HEK293T (cell line): ENCODE data around the gene F2R.
"Not testable (repeated sequence)": the region's sequence is repeated elsewhere in the genome, so short reads cannot be mapped to it uniquely, and the experiment has no call there.

Experiments
- CTCF ChIA-PET: fragments of 350-600 bp; formaldehyde crosslinking; extraction: SDS; loops from one replicate; lab custom pipeline; 2021; ENCODE audit warnings: antibody characterized with exemption, inconsistent platforms; lab: Yijun Ruan, JAX
- POLR2A ChIA-PET: fragments of 350-600 bp; formaldehyde crosslinking; extraction: SDS; loops from one replicate; lab custom pipeline; 2020; ENCODE audit warnings: antibody characterized with exemption, inconsistent platforms; lab: Yijun Ruan, JAX
- DNase-seq: peaks from one replicate; pipeline ENCODE4 v3.0.0; 2012; ENCODE audit warnings: mixed read lengths; ENCODE audit errors: extremely low spot score
- ARNT ChIP-seq: fragments of 450-650 bp; IDR thresholded peaks from 2 replicates; pipeline ENCODE4 v1.6.1; 2017; ENCODE audit warnings: mild to moderate bottlenecking
- BHLHE40 ChIP-seq: fragments of 450-650 bp; IDR thresholded peaks from 2 replicates; pipeline ENCODE4 v1.6.1; 2016; ENCODE audit warnings: mild to moderate bottlenecking, moderate library complexity, borderline replicate concordance
- CTBP1 ChIP-seq: fragments of 450-650 bp; IDR thresholded peaks from 2 replicates; pipeline ENCODE4 v1.6.1; 2016; ENCODE audit warnings: borderline replicate concordance
- ELF4 ChIP-seq: fragments of 450-650 bp; IDR thresholded peaks from 2 replicates; pipeline ENCODE4 v1.6.1; 2017; ENCODE audit warnings: antibody characterized with exemption
- FOXA1 ChIP-seq: fragments of 450-650 bp; IDR thresholded peaks from 2 replicates; pipeline ENCODE4 v1.6.1; 2016; ENCODE audit warnings: mild to moderate bottlenecking
- FOXK2 ChIP-seq: fragments of 450-650 bp; IDR thresholded peaks from 2 replicates; pipeline ENCODE4 v1.6.1; 2016; ENCODE audit warnings: mild to moderate bottlenecking
- FOXM1 ChIP-seq: fragments of 450-650 bp; IDR thresholded peaks from 2 replicates; pipeline ENCODE4 v1.6.1; 2017; ENCODE audit warnings: mild to moderate bottlenecking, borderline replicate concordance
- HDGF ChIP-seq: fragments of 450-650 bp; IDR thresholded peaks from 2 replicates; pipeline ENCODE4 v1.6.1; 2017; ENCODE audit warnings: antibody characterized with exemption, borderline replicate concordance
- L3MBTL2 ChIP-seq: fragments of 450-650 bp; conservative IDR thresholded peaks from 2 replicates; pipeline ENCODE4 v1.6.1; 2016; ENCODE audit warnings: mild to moderate bottlenecking
- LEF1 ChIP-seq: fragments of 450-650 bp; IDR thresholded peaks from 2 replicates; pipeline ENCODE4 v1.6.1; 2017; ENCODE audit warnings: mild to moderate bottlenecking, borderline replicate concordance
- NFRKB ChIP-seq: fragments of 450-650 bp; IDR thresholded peaks from 2 replicates; pipeline ENCODE4 v1.6.1; 2016; ENCODE audit warnings: mild to moderate bottlenecking, moderate library complexity
- SP1 ChIP-seq: fragments of 450-650 bp; IDR thresholded peaks from 2 replicates; pipeline ENCODE4 v1.6.1; 2017
- SUZ12 ChIP-seq: fragments of 450-650 bp; IDR thresholded peaks from 2 replicates; pipeline ENCODE4 v1.6.1; 2016; ENCODE audit warnings: mild to moderate bottlenecking
- TARDBP ChIP-seq: fragments of 450-650 bp; IDR thresholded peaks from 2 replicates; pipeline ENCODE4 v1.6.1; 2016
- ZNF384 ChIP-seq: fragments of 450-650 bp; IDR thresholded peaks from 2 replicates; pipeline ENCODE4 v1.6.1; 2016
- TF ChIP-seq, protein P1 (sequence below): fragments of 450-650 bp; IDR thresholded peaks from 2 replicates; pipeline ENCODE4 v1.6.1; 2016

Gene F2R

DNA sequence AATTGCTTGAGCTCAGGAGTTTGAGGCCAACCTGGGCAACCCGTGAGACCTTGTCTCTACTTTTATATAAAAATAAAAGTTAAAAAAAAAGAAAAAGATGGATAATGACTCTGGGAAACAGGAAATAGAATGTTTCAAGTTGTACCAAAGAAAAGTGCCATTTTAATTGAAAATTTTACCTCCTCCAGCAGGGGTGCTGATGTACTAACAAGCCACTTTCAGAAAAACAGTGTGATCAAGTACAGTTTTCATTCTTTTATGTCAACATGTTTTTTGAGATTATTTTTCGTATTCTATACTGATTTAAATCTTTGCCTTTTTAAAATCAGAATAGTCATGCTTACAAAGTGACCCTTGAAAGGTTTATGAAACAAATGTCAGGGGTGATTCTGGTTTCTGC lies 30.8 kb downstream of the F2R start:
- TF ChIP-seq L3MBTL2 (no peak), FOXM1 (no peak), HDGF (no peak), BHLHE40 (no peak), NFRKB (no peak), ZNF384 (no peak), ARNT (no peak), CTBP1 (no peak), LEF1 (no peak), SP1 (no peak), FOXK2 (no peak), SUZ12 (no peak)
- ChIA-PET POLR2A (no interaction called here), CTCF (no interaction called here)
- DNase-seq, result no peak

DNA sequence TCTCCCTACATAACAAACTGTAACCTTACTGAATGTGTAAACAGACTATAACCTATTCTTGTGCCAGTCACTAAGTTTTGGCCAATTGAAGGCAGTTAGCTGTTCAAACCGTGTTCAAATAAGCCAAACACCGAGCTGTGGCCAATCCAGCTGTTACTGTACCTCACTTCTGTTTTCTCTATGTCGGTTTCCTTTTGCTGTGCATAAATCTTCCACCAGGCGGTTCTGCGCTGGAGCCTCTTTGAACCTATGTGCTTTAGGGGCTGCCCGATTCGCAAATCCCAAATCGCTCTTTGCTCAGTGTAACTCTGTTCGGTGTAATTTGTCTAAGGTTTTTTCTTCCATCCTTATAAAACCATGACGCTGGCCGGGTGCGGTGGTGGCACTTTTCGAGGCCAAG lies 31.8 kb downstream of the F2R start:
- TF ChIP-seq CTBP1 (no peak), TARDBP (no peak), L3MBTL2 (no peak), ZNF384 (no peak), HDGF (no peak), LEF1 (no peak), SP1 (no peak), ARNT (no peak), FOXA1 (no peak), FOXK2 (no peak), BHLHE40 (no peak), ELF4 (no peak), NFRKB (no peak), FOXM1 (no peak), SUZ12 (no peak)
- TF ChIP-seq, protein P1, sequence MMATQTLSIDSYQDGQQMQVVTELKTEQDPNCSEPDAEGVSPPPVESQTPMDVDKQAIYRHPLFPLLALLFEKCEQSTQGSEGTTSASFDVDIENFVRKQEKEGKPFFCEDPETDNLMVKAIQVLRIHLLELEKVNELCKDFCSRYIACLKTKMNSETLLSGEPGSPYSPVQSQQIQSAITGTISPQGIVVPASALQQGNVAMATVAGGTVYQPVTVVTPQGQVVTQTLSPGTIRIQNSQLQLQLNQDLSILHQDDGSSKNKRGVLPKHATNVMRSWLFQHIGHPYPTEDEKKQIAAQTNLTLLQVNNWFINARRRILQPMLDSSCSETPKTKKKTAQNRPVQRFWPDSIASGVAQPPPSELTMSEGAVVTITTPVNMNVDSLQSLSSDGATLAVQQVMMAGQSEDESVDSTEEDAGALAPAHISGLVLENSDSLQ, result no peak
- ChIA-PET POLR2A (no interaction called here), CTCF (no interaction called here)

DNA sequence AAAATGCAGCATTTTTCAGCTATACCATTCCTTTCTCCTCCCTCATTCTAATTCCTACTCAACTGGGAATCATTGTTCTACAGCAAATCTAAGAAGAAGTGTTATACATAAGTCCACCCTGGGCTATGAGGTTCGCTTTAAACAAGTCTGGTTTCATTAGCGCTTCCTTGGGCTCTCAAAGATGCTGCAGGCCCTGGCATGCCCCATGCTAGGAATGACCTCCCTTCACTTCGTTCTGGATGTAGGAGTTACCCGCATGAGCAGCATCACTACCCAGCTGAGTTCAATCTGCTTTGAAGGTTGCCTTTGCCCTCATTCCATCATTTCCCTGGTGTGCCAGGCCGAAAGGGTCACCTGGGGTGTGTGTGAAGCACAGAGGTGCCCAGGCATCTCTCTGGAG lies 35.4 kb downstream of the F2R start:
- no peak for TF ChIP-seq ELF4
- DNase-seq, result no peak
- CTCF ChIA-PET, result interaction anchor here (0.8 kb wide), 1 partner anchor 23 kb away, joined by 3 read pairs; no protein-coding TSS in a partner anchor
- POLR2A ChIA-PET, result no interaction called here

More for the DNA sequence above, 31.8 kb downstream of the F2R start:
- DNase-seq, result no peak

DNA sequence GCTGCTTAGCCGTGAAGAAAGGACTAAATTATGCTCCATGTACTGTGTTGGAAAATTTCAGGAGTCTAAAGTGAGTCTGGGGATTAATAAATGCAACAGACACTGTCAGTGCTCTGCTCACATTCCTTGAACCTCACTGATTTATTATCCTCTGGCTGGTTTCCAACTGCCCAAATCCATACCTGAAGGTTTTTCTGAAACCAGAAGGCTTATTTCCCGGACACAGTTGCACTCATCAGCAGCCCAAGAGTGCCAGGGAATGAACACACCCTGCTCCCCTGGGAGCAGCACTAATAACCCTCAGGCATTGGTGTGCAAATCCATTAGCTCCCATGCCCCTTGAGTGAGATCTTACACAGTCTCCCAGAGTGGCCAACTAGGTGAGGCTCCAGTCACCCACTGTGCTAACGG lies 38.7 kb downstream of the F2R start:
- TF ChIP-seq ZNF384 (no peak), FOXK2 (no peak), SP1 (no peak), TARDBP (no peak), BHLHE40 (no peak), FOXA1 (no peak), FOXM1 (no peak), LEF1 (no peak), SUZ12 (no peak), ARNT (no peak), NFRKB (no peak), CTBP1 (no peak), HDGF (no peak), L3MBTL2 (no peak), ELF4 (no peak)
- TF ChIP-seq, protein P1, result no peak; the same call in 1 of the 2 replicates
- POLR2A ChIA-PET, result interaction anchor here (0.7 kb wide), 1 partner anchor 276 kb away, joined by 3 read pairs; the partner anchor contains the start of gene AGGF1
- CTCF ChIA-PET, result no interaction called here
- DNase-seq, result no peak

DNA sequence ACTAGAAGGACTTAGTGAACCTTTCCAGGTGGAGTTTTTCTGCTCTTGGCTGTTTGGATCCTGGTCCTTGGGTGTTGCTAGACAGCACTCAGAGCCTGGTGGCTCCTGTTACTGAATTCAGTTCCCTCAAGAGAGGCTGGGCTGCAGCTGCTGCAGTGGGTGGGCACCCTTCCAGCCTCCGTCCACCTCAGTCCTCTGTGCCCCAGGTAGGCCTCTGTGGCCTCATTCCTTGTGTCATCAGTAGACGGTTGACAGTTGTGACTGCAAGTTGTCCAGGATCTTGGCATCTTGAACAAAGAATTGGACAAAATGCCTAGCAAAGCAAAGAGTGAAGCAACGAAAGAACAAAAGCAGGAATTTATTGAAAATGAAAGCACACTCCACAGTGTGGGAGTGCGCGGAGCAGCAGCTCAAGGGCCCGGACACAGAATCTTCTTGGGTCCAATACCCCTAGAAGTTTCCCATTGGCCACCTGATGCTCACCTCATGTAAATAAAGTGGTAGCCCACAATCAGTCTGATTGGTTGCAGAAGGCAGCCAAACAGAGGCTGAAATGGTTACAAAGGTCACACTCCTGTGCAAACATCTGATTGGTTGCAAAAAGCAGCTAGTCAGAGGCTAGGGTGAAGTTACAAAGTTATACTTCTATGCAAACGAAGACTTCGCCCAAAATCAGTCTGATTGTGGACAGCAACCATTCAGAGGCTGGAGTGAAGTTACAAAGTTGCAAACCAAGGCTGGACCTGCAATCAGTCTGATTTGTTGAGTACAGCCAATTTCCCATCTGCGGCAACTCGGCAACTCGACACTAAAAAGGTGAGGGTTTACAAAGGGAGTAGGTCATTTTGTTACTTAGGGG lies 40.1 kb downstream of the F2R start:
- TF ChIP-seq ZNF384 (no peak), CTBP1 (no peak), TARDBP (no peak), ELF4 (no peak), FOXA1 (no peak), LEF1 (no peak)
- TF ChIP-seq, protein P1, result no peak
- no peak for DNase-seq
- ChIA-PET POLR2A (no interaction called here), CTCF (interaction anchor here (0.6 to 1.2 kb wide), 4 partner anchors 18 to 26 kb away, joined by 3 read pairs; no protein-coding TSS in a partner anchor)

DNA sequence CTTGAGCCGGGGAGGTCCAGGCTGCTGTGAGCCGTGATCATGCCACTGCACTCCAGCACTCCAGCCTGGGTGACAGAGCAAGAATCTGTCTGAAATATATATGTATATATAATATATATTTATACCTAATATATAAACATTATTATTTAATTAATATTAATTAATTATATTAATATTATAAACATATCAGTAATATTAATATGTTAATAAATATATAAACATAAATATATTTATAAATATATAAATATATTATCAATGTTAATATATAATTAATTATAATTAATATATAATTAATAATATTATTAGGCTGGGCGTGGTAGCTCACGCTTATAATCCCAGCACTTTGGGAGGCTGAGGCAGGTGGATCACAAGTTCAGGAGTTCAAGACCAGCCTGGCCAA lies 41.1 kb downstream of the F2R start:
- POLR2A ChIA-PET, result no interaction called here
- DNase-seq, result no peak
- TF ChIP-seq FOXA1 (no peak), NFRKB (no peak), L3MBTL2 (no peak), FOXK2 (no peak), ARNT (no peak), SP1 (no peak), LEF1 (no peak), FOXM1 (no peak)
- TF ChIP-seq, protein P1, result no peak
- CTCF ChIA-PET, result interaction anchor here (1.2 kb wide), 1 partner anchor 17 kb away, joined by 3 read pairs; no protein-coding TSS in a partner anchor

DNA sequence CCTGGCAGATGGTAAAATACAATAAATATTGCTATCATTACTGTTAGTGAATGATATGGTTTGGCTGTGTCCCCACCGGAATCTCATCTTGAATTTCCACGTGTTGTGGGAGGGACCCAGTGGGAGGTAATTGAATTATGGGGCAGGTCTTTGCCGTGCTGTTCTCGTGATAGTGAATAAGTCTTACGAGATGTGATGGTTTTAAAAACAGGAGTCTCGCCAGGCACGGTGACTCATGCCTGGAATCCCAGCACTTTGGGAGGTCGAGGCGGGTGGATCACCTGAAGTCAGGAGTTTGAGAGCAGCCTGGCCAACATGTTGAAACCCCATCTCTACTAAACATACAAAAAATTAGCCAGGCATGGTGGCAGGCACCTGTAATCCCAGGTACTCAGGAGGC lies 45.2 kb downstream of the F2R start:
- CTCF ChIA-PET, result interaction anchor here (2.3 kb wide), 1 partner anchor 13 kb away, joined by 7 read pairs; no protein-coding TSS in a partner anchor
- POLR2A ChIA-PET, DNase-seq: not testable (repeated sequence)
